Measurements from ENCODE around the gene GRIN2A.
A peak's percentile ranks its signal among the peaks of the same experiment; 100 is the strongest.

Gene GRIN2A

DNA sequence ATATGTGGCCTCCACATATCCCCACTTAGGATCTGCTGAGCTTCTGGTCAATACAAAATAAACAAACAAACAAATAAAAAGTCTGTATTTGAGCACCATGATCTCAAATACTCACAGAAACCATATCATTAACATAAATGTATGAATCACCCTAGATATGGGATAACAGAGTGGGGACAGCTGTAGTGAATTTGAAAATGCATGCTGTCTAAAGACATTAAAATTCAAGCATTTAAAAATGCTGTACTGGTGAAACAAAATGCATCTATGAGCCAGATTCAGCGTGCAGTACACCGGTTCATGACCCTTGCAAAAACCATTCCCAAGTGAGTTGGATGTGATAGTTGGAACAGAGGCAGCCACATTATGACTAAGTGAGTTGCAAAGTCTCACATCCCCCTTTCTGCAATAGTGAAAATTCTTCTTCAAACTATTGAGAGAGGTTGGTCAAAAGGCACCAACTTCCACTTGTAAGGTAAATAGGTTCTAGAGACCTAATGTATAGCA lies 12.3 kb downstream of the GRIN2A start:
- TF ChIP-seq, protein P1, sequence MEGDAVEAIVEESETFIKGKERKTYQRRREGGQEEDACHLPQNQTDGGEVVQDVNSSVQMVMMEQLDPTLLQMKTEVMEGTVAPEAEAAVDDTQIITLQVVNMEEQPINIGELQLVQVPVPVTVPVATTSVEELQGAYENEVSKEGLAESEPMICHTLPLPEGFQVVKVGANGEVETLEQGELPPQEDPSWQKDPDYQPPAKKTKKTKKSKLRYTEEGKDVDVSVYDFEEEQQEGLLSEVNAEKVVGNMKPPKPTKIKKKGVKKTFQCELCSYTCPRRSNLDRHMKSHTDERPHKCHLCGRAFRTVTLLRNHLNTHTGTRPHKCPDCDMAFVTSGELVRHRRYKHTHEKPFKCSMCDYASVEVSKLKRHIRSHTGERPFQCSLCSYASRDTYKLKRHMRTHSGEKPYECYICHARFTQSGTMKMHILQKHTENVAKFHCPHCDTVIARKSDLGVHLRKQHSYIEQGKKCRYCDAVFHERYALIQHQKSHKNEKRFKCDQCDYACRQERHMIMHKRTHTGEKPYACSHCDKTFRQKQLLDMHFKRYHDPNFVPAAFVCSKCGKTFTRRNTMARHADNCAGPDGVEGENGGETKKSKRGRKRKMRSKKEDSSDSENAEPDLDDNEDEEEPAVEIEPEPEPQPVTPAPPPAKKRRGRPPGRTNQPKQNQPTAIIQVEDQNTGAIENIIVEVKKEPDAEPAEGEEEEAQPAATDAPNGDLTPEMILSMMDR (IDR thresholded peaks at IDR 0.05; ENCODE audit: poor library complexity, severe bottlenecking), result no peak
- ATAC-seq (ENCODE audit: low read depth), result no peak
- H3K9me3 ChIP-seq (ENCODE audit: severe bottlenecking), result no peaks in the 10 kb centered on the region
- no peak overlapping the region for H3K4me3 ChIP-seq (ENCODE audit: severe bottlenecking)
- H3K27ac ChIP-seq (ENCODE audit: poor library complexity, severe bottlenecking), result no peak overlapping the region
- no peak for DNase-seq (ENCODE audit: low spot score)
- peaks cover 7% of the 10 kb centered on the region for H3K27me3 ChIP-seq (ENCODE audit: insufficient read depth, poor library complexity, severe bottlenecking)
- H3K4me1 ChIP-seq (ENCODE audit: insufficient read depth, poor library complexity, severe bottlenecking), result no peaks in the 10 kb centered on the region
- H3K36me3 ChIP-seq (ENCODE audit: low read depth), result no peaks in the 10 kb centered on the region

DNA sequence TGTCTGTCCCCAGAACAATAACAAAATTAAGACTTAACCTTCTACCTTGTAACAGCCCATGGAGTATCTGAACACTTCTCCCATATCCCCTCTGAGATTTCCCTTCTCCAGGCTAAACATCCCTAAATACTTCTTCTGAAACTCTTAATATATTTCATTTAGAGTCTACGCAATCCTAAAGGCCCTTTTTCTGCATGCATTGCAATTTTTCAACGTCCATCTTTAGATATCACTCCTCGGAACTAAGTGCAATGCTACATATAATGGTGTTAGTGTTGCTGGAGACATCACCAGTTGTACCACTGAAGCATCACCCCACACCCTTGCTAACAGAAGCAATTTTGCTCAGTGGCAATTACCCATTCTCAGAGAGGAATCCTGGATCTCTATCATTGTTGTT lies 13.2 kb downstream of the GRIN2A start:
- no peak overlapping the region for H3K27ac ChIP-seq (ENCODE audit: poor library complexity, severe bottlenecking)
- H3K4me1 ChIP-seq (ENCODE audit: insufficient read depth, poor library complexity, severe bottlenecking), result no peaks in the 10 kb centered on the region
- no peak for ATAC-seq (ENCODE audit: low read depth)
- no peaks in the 10 kb centered on the region for H3K36me3 ChIP-seq (ENCODE audit: low read depth)
- no peak overlapping the region for H3K4me3 ChIP-seq (ENCODE audit: severe bottlenecking)
- peaks cover 7% of the 10 kb centered on the region for H3K27me3 ChIP-seq (ENCODE audit: insufficient read depth, poor library complexity, severe bottlenecking)
- TF ChIP-seq, protein P1 (IDR thresholded peaks at IDR 0.05; ENCODE audit: poor library complexity, severe bottlenecking), result no peak
- DNase-seq (ENCODE audit: low spot score), result no peak
- no peaks in the 10 kb centered on the region for H3K9me3 ChIP-seq (ENCODE audit: severe bottlenecking)

DNA sequence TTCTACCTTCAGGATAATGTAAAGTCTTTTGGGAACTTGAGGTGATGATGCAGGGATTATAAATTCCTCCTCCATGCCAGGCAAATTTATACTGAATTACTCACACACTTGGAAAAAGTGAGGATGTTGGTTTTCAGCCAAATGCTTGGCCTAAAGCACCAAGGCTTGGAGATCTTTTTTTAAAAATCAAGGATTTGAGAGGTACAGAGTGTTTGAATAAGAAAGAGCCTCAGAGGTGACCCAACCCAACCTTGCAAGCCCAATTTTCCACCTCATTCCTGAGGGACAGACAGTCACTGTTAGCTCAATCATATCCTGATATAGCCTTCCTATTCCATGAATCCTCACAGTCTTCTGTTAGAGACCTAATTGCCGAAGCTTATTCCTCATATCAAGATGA lies 14.0 kb downstream of the GRIN2A start:
- peak; percentile 12; the same call in 1 of the 3 replicates for ATAC-seq (ENCODE audit: low read depth)
- Histone ChIP-seq H3K9me3 (ENCODE audit: severe bottlenecking) (no peaks in the 10 kb centered on the region), H3K36me3 (ENCODE audit: low read depth) (no peaks in the 10 kb centered on the region), H3K4me1 (ENCODE audit: insufficient read depth, poor library complexity, severe bottlenecking) (no peaks in the 10 kb centered on the region), H3K4me3 (ENCODE audit: severe bottlenecking) (no peak overlapping the region), H3K27ac (ENCODE audit: poor library complexity, severe bottlenecking) (no peak overlapping the region), H3K27me3 (ENCODE audit: insufficient read depth, poor library complexity, severe bottlenecking) (peaks cover 7% of the 10 kb centered on the region)
- no peak for DNase-seq (ENCODE audit: low spot score)
- TF ChIP-seq, protein P1 (IDR thresholded peaks at IDR 0.05; ENCODE audit: poor library complexity, severe bottlenecking), result no peak

DNA sequence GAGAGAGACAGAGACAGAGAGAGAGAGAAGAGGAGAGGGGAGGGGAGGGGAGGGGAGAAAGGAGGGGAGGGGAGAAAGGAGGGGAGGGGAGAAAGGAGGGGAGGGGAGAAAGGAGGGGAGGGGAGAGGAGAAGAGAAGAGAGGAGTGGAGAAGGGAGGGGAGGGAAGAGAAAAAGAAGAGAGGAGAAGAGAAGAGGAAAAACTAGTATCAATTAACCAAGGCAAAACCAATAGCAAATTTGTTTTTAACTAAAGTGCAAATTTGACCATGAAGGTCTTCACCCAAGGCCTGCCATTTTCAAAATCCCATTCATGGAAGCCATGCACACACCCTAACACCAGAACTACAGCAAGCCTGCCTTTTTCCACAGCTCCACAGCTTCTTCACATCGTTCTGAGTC lies 16.6 kb downstream of the GRIN2A start:
- Histone ChIP-seq H3K9me3 (ENCODE audit: severe bottlenecking) (no peaks in the 10 kb centered on the region), H3K4me1 (ENCODE audit: insufficient read depth, poor library complexity, severe bottlenecking) (no peaks in the 10 kb centered on the region), H3K27ac (ENCODE audit: poor library complexity, severe bottlenecking) (no peak overlapping the region), H3K36me3 (ENCODE audit: low read depth) (no peaks in the 10 kb centered on the region), H3K27me3 (ENCODE audit: insufficient read depth, poor library complexity, severe bottlenecking) (peaks cover 7% of the 10 kb centered on the region), H3K4me3 (ENCODE audit: severe bottlenecking) (no peak overlapping the region)
- DNase-seq (ENCODE audit: low spot score) (no peak), ATAC-seq (ENCODE audit: low read depth) (no peak)
- TF ChIP-seq, protein P1 (IDR thresholded peaks at IDR 0.05; ENCODE audit: poor library complexity, severe bottlenecking), result no peak

DNA sequence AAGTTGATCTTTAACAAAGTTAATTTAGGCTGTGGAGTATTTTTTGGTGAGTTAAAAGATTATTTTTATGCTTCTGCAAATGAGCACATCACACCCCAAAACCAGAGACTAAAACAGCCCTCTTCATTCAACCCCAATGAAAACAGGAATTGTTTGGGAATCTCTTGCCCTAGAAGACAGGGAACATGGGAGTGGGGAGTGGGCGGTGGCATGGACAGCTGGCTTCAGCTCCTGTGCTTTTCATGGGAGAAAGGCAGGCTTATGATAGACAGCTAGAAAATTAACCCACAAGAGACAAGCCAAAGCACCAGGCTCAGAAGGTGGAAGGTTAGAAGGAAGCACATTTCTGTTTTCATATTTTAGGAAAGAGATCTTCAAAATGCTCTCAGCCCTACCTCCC lies 19.2 kb downstream of the GRIN2A start:
- no peak for ATAC-seq (ENCODE audit: low read depth)
- Histone ChIP-seq H3K4me1 (ENCODE audit: insufficient read depth, poor library complexity, severe bottlenecking) (no peaks in the 10 kb centered on the region), H3K27ac (ENCODE audit: poor library complexity, severe bottlenecking) (no peak overlapping the region), H3K36me3 (ENCODE audit: low read depth) (no peaks in the 10 kb centered on the region), H3K4me3 (ENCODE audit: severe bottlenecking) (no peak overlapping the region), H3K9me3 (ENCODE audit: severe bottlenecking) (no peaks in the 10 kb centered on the region), H3K27me3 (ENCODE audit: insufficient read depth, poor library complexity, severe bottlenecking) (peaks cover 7% of the 10 kb centered on the region)
- DNase-seq (ENCODE audit: low spot score), result no peak
- TF ChIP-seq, protein P1 (IDR thresholded peaks at IDR 0.05; ENCODE audit: poor library complexity, severe bottlenecking), result no peak
